K562 (cell line): ENCODE data around the gene DNAH10. TPM values are rescaled to one million over a fixed set of nuclear protein-coding genes. Genes with fewer than 3 reads are reported as not detected.

Experiments
- ATAC-seq: fragments of 200-7000 bp; cut with Tn5 transposase; 3 replicates; pipeline ENCODE4 v1.9.1; 2020; ENCODE audit warnings: moderate library complexity
- BruUV-seq: library from RNA; stranded (reverse); fragments of 400-500 nt; replicated peaks from 2 replicates; lab custom pipeline; 2021; lab: Mats Ljungman, UMichigan
- CTCF ChIA-PET: fragments of 300-600 bp; formaldehyde crosslinking; extraction: SDS; loops from one replicate; lab custom pipeline; 2021; ENCODE audit warnings: low intra/inter-chr PET ratio; lab: Yijun Ruan, JAX
- POLR2A ChIA-PET: fragments of 300-600, 350-650 bp; sonication (Branson Sonifier 250); formaldehyde crosslinking; extraction: SDS; loops from one replicate; lab custom pipeline; 2021; ENCODE audit warnings: antibody characterized with exemption, inconsistent platforms; lab: Yijun Ruan, JAX
- DNase-seq, 4 experiments: peaks; one replicate each; pipeline versions ENCODE4 v3.0.0 to v3.0.0-alpha.2; 2011 to 2018; ENCODE audit warnings: low spot score in 3 of 4, mixed read lengths in 3 of 4; ENCODE audit errors: extremely low read depth in 1 of 4
- FAIRE-seq: peaks from 2 replicates; lab custom pipeline; 2011; peaks lifted over from hg19 to GRCh38; lab: Jason Lieb, UNC
- H2AFZ ChIP-seq: 2 replicates; pipeline ENCODE4 v1.6.0; 2011; ENCODE audit warnings: low read depth, low read length, control low read depth, inconsistent platforms
- H3K27ac ChIP-seq: fragments of 200-600 bp; 3 replicates; pipeline ENCODE4 v1.8.0; 2011; ENCODE audit warnings: low read depth, mild to moderate bottlenecking, control low read depth, inconsistent platforms, low read length, moderate library complexity, mixed read lengths; ENCODE audit errors: extremely low read depth
- H3K27me3 ChIP-seq, 2 experiments: fragments of 300-600 bp in 1 of 2; 2 replicates in 1 of 2; 3 replicates in 1 of 2; pipeline versions ENCODE4 v1.6.0 to v1.8.0; 2011; ENCODE audit warnings: inconsistent platforms in 2 of 2, low read length in 2 of 2, mild to moderate bottlenecking in 1 of 2, mixed read lengths in 1 of 2, moderate library complexity in 1 of 2; ENCODE audit not compliant: control insufficient read depth in 2 of 2, insufficient read depth in 2 of 2
- H3K36me3 ChIP-seq: fragments of 300-600 bp; 3 replicates; pipeline ENCODE4 v1.8.0; 2011; ENCODE audit warnings: mild to moderate bottlenecking, low read length, inconsistent platforms; ENCODE audit not compliant: control insufficient read depth, insufficient read depth
- H3K4me1 ChIP-seq, 2 experiments: fragments of 200-600 bp in 1 of 2; replicated peaks in 1 of 2; 2 replicates in 1 of 2; 3 replicates in 1 of 2; pipeline versions ENCODE4 v1.5.1 to v1.8.0; 2011; ENCODE audit warnings: inconsistent platforms in 2 of 2, low read length in 2 of 2, mild to moderate bottlenecking in 1 of 2, mixed read lengths in 1 of 2, moderate library complexity in 1 of 2; ENCODE audit not compliant: control insufficient read depth in 2 of 2, insufficient read depth in 2 of 2
- H3K4me2 ChIP-seq: 2 replicates; pipeline ENCODE4 v1.6.1; 2011; ENCODE audit warnings: low read length, control low read depth, inconsistent platforms, mixed read lengths; ENCODE audit not compliant: insufficient read depth
- H3K4me3 ChIP-seq: fragments of 200-600 bp; sonication (generic), shearing (Covaris generic); 2 replicates; pipeline ENCODE4 v1.5.1; 2016; ENCODE audit warnings: control low read depth, inconsistent platforms
- H3K79me2 ChIP-seq: fragments of 200-600 bp; 3 replicates; pipeline ENCODE4 v1.8.0; 2011; ENCODE audit warnings: low read length, inconsistent platforms; ENCODE audit not compliant: control insufficient read depth, insufficient read depth
- H3K9ac ChIP-seq, 2 experiments: 2 replicates each; pipeline versions ENCODE4 v1.6.0 to v1.6.1; 2011; ENCODE audit warnings: low read depth in 2 of 2, low read length in 2 of 2, control low read depth in 1 of 2, inconsistent platforms in 1 of 2, mild to moderate bottlenecking in 1 of 2, mixed read lengths in 1 of 2; ENCODE audit not compliant: insufficient read depth in 1 of 2
- H3K9me1 ChIP-seq: one replicate; pipeline ENCODE4 v1.6.0; 2011; ENCODE audit warnings: inconsistent platforms, mild to moderate bottlenecking, low read length, moderate library complexity; ENCODE audit not compliant: control insufficient read depth, insufficient read depth
- H3K9me3 ChIP-seq: replicated peaks from 2 replicates; pipeline ENCODE4 v1.5.1; 2011; ENCODE audit warnings: low read depth, low read length, inconsistent platforms; ENCODE audit not compliant: control insufficient read depth, insufficient read depth
- H4K20me1 ChIP-seq: replicated peaks from 2 replicates; pipeline ENCODE4 v1.6.1; 2011; ENCODE audit warnings: low read length, inconsistent platforms, mixed read lengths; ENCODE audit not compliant: control insufficient read depth, insufficient read depth
- CBFA2T3 ChIP-seq: fragments of 450-650 bp; IDR thresholded peaks from 2 replicates; pipeline ENCODE4 v1.6.1; 2017
- CBX3 ChIP-seq, 2 experiments: IDR thresholded peaks; 1 replicate in 1 of 2; 2 replicates in 1 of 2; pipeline ENCODE4 v1.6.1; 2012; ENCODE audit warnings: inconsistent platforms in 2 of 2, low read length in 2 of 2, borderline replicate concordance in 1 of 2, control low read depth in 1 of 2
- CEBPG ChIP-seq, 3 experiments: fragments of 200-800 bp in 1 of 3; sonication (Bioruptor generic) in 1 of 3; sonication (generic) in 1 of 3; formaldehyde crosslinking in 1 of 3; IDR thresholded peaks in 2 of 3; conservative IDR thresholded peaks in 1 of 3; 2 replicates each; pipeline versions ENCODE4 v1.6.1 to v1.8.0; 2016 to 2022; ENCODE audit warnings: missing compliant biosample characterization in 2 of 3, missing genetic modification characterization in 2 of 3, mild to moderate bottlenecking in 1 of 3, missing genetic modification reagents in 1 of 3
- DPF2 ChIP-seq: fragments of 450-650 bp; IDR thresholded peaks from 2 replicates; pipeline ENCODE4 v1.6.1; 2016
- EGR1 ChIP-seq: fragments of 450-650 bp; conservative IDR thresholded peaks from 2 replicates; pipeline ENCODE4 v1.6.1; 2017; ENCODE audit warnings: mild to moderate bottlenecking
- ELF4 ChIP-seq: fragments of 450-650 bp; formaldehyde crosslinking; IDR thresholded peaks from 2 replicates; pipeline ENCODE4 v1.4.0; 2022; ENCODE audit warnings: missing genetic modification characterization
- GTF2A2 ChIP-seq: IDR thresholded peaks from 2 replicates; pipeline ENCODE4 v1.6.1; 2016; ENCODE audit warnings: mild to moderate bottlenecking, missing genetic modification characterization, missing compliant biosample characterization
- POLR3A ChIP-seq: IDR thresholded peaks from 2 replicates; pipeline ENCODE4 v1.6.1; 2011; ENCODE audit warnings: borderline replicate concordance, mild to moderate bottlenecking, moderate library complexity; ENCODE audit not compliant: insufficient read length, insufficient read depth; ENCODE audit errors: extremely low read depth
- SIN3A ChIP-seq, 2 experiments: fragments of 150-350 bp in 1 of 2; IDR thresholded peaks; 2 replicates each; pipeline ENCODE4 v1.6.1; 2011 to 2016; ENCODE audit warnings: borderline replicate concordance in 2 of 2, low read depth in 2 of 2, low read length in 2 of 2, mild to moderate bottlenecking in 2 of 2, moderate library complexity in 2 of 2; ENCODE audit not compliant: control insufficient read depth in 1 of 2
- TAL1 ChIP-seq: fragments of 450-650 bp; IDR thresholded peaks from 2 replicates; pipeline ENCODE4 v1.6.1; 2016; ENCODE audit warnings: mild to moderate bottlenecking
- TRIM24 ChIP-seq, 2 experiments: fragments of 450-650 bp; IDR thresholded peaks; 2 replicates each; pipeline ENCODE4 v1.6.1; 2016
- ZBTB49 ChIP-seq: sonication (generic); formaldehyde crosslinking; IDR thresholded peaks from 2 replicates; pipeline ENCODE4 v1.8.0; 2022; ENCODE audit warnings: missing genetic modification reagents, mild to moderate bottlenecking, borderline replicate concordance
- ZKSCAN3 ChIP-seq: fragments of 250-450 bp; sonication (Bioruptor Pico); IDR thresholded peaks from 2 replicates; pipeline ENCODE4 v1.4.0; 2020
- ZNF212 ChIP-seq: fragments of 450-650 bp; formaldehyde crosslinking; IDR thresholded peaks from 2 replicates; pipeline ENCODE4 v1.4.0; 2020; ENCODE audit warnings: mild to moderate bottlenecking
- ZNF75A ChIP-seq: fragments of 450-650 bp; formaldehyde crosslinking; IDR thresholded peaks from 2 replicates; pipeline ENCODE4 v1.4.0; 2020; ENCODE audit warnings: mild to moderate bottlenecking
- WGBS: fragments of 100-300 bp; shearing (Covaris generic); methylation state at CpG from one replicate; pipeline ENCODE4 v1.1.6; 2016; ENCODE audit warnings: low coverage, mixed read lengths; ENCODE audit not compliant: insufficient coverage; ENCODE audit errors: missing lambda C conversion rate; 5-methylcytosine and 5-hydroxymethylcytosine counted together
- in situ Hi-C: fragments of 300-500 bp; cut with MboI; formaldehyde crosslinking; loops from 4 replicates; pipeline ENCODE4 v1.15.0; 2018; ENCODE audit warnings: inconsistent platforms, mixed read lengths
- intact Hi-C: fragments of 100-400 bp; cut with micrococcal nuclease; formaldehyde crosslinking; loops from 2 replicates; pipeline ENCODE4 v1.14.2; 2022
- polyA plus RNA-seq, 8 experiments: library from polyadenylated mRNA; depleted of rRNA in 4 of 8; stranded (reverse) in 5 of 8; unstranded in 3 of 8; fragments of >200 nt; fragmentation: Nextera tagmentation in 2 of 8; fragmentation: Illumina TruSeq in 1 of 8; extraction: Ambion mirVana in 2 of 8; extraction: Trizol in 1 of 8; gene quantifications; 2 replicates each; pipeline versions ENCODE4 v1.2.1 to v1.2.3, GENCODE V29; 2011 to 2014; ENCODE audit warnings: inconsistent platforms in 1 of 8, missing spikeins in 1 of 8
- total RNA-seq, 7 experiments: library from RNA; depleted of rRNA in 6 of 7; stranded (reverse); fragments of >200 nt in 6 of 7; fragmentation: Illumina TruSeq in 2 of 7; extraction: Trizol in 2 of 7; gene quantifications; 2 replicates each; pipeline versions ENCODE4 v1.2.1 to v1.2.3, GENCODE V29; 2011 to 2021; ENCODE audit warnings: low replicate concordance in 1 of 7
- TF ChIP-seq, protein P1 (sequence below): sonication (generic); formaldehyde crosslinking; IDR thresholded peaks from 2 replicates; pipeline ENCODE4 v1.8.1; 2023; ENCODE audit warnings: mild to moderate bottlenecking, missing genetic modification reagents

DNAH10 gene
- total and polyA plus RNA-seq, 9 of the 15 experiments (the other 6 are each of a cell fraction or from before 2014, with no cell fraction given), result 0.01 to 0.06 (median 0.04) TPM; not detected in 1

DNA sequence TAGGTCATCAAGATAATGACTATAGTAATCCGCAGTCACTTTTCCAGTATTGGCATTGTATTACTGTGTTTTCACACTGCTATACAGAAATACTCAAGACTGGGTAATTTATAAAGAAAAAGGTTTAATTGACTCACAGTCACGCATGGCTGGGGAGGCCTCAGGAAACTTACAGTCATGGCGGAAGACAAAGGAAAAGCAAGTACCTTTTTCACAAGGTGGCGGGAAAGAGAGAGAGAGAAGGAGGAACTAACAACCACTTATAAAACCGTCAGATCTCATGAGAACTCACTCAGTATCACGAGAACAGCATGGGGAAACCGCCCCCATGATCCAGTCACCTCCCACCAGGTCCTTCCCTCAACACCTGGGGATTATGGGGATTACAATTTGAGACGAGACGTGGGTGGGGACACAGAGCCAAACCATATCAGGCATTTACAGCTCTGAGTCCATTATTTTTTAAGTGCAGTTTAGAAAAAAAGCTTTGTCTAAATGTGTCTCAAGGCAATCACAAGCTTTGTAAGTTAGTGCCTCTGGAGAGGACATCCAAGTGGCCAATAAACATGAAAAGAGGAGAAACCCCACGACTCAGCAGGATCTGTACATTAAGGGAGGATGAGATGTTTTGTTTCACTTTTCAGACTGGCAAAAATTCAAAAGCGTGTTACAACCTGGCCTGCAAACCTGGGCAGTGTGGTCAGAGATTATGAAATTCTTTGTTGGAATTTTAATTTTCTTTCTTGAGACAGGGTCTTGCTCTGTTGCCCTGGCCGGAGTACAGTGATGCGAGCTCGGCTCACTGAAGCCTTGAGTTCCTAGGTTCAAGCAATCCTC is 82.0 kb downstream of the DNAH10 start:
- Histone ChIP-seq H3K9me1 (no peaks in the 10 kb centered on the region), H3K4me3 (no peak overlapping the region), H3K9me3 (no peaks in the 10 kb centered on the region), H3K79me2 (no peaks in the 10 kb centered on the region), H3K4me2 (peak overlapping the region; percentile 30; the same call in 1 of the 2 replicates), H3K9ac (no peak overlapping the region), H3K27ac (no peak overlapping the region), H4K20me1 (no peaks in the 10 kb centered on the region), H3K27me3 (peaks cover 2 to 32% of the 10 kb centered on the region in 2 experiments; a peak in 4 of 5 replicates), H2AFZ (peak overlapping the region; percentile 23; the same call in 1 of the 2 replicates), H3K4me1 (peaks cover 5% of the 10 kb centered on the region in 2 experiments; a peak in 2 of 5 replicates), H3K36me3 (no peaks in the 10 kb centered on the region)
- peak in 1 of 4 experiments; percentile 39 for DNase-seq
- FAIRE-seq, result no peak
- ATAC-seq, result peak; percentile 53
- POLR2A ChIA-PET, result interaction anchor here (0.5 to 1.4 kb wide), 5 partner anchors 11 to 928 kb away, joined by 3 to 4 read pairs (median 3); no protein-coding TSS in a partner anchor
- WGBS, result 34% methylated on average over 14 of the region's 14 CpGs
- CTCF ChIA-PET, result no interaction called here
- in situ Hi-C loops (no loop called here), intact Hi-C loops (loop anchor here (5.0 kb wide), 1 partner anchor 37 kb away; no protein-coding TSS in a partner anchor)
- no TSS peak for BruUV-seq
- TF ChIP-seq CBFA2T3 (peak; percentile 57), ZKSCAN3 (CRISPR knock-in tag) (no peak), TAL1 (peak; percentile 34; the same call in 1 of the 2 replicates), TRIM24 (IDR thresholded peaks at IDR 0.05) (0 out of 4 replicates have a peak, but pooled peaks of 1 of the 2 experiments have one; percentile 9), SIN3A (IDR thresholded peaks at IDR 0.05; ENCODE audit: borderline replicate concordance in 2 of 2, control insufficient read depth in 1 of 2, low read depth in 2 of 2, low read length in 2 of 2) (no peak), EGR1 (peak; percentile 77), GTF2A2 (no peak), ELF4 (CRISPR knock-in tag) (no peak), POLR3A (no peak), CBX3 (IDR thresholded peaks at IDR 0.05; ENCODE audit: borderline replicate concordance in 1 of 2, low read length in 2 of 2) (no peak), CEBPG (CRISPR knock-in tag; IDR thresholded peaks at IDR 0.05) (no peak), CEBPG (tag; conservative IDR thresholded peaks at IDR 0.05 in 1 of 2, IDR thresholded peaks at IDR 0.05 in 1 of 2) (no peak), DPF2 (0 out of 2 replicates have a peak, but pooled peaks have one; percentile 39), ZNF212 (no peak), ZBTB49 (CRISPR knock-in tag) (no peak), ZNF75A (no peak)
- TF ChIP-seq, protein P1, sequence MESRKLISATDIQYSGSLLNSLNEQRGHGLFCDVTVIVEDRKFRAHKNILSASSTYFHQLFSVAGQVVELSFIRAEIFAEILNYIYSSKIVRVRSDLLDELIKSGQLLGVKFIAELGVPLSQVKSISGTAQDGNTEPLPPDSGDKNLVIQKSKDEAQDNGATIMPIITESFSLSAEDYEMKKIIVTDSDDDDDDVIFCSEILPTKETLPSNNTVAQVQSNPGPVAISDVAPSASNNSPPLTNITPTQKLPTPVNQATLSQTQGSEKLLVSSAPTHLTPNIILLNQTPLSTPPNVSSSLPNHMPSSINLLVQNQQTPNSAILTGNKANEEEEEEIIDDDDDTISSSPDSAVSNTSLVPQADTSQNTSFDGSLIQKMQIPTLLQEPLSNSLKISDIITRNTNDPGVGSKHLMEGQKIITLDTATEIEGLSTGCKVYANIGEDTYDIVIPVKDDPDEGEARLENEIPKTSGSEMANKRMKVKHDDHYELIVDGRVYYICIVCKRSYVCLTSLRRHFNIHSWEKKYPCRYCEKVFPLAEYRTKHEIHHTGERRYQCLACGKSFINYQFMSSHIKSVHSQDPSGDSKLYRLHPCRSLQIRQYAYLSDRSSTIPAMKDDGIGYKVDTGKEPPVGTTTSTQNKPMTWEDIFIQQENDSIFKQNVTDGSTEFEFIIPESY (CRISPR knock-in tag), result peak; percentile 99
